Thyroid gland (tissue), 4 donors: ENCODE measurements around the gene MOCOS. TPM values are rescaled to one million over a fixed set of nuclear protein-coding genes. Genes with fewer than 3 reads are reported as not detected.

Experiments used
- DNase-seq, 2 donors: peaks; one replicate each; pipeline ENCODE4 v3.0.0-alpha.2; 2019
- H3K27ac ChIP-seq, 3 donors: fragments of 200-600 bp; sonication (generic); 1 replicate in 2 of 3; 2 replicates in 1 of 3; pipeline ENCODE4 v1.5.1; 2016 to 2019; ENCODE audit warnings: mild to moderate bottlenecking in 1 of 3, moderate library complexity in 1 of 3
- H3K27me3 ChIP-seq: fragments of 200-600 bp; sonication (generic); one replicate; pipeline ENCODE4 v1.5.1; 2019
- H3K36me3 ChIP-seq, 2 donors: fragments of 200-600 bp; sonication (generic); one replicate each; pipeline ENCODE4 v1.5.1; 2016 to 2019
- H3K4me1 ChIP-seq, 2 donors: fragments of 200-600 bp; sonication (generic); one replicate each; pipeline ENCODE4 v1.5.1; 2017 to 2019
- H3K4me3 ChIP-seq, 3 donors: fragments of 200-600 bp; sonication (generic); replicated peaks in 1 of 3; 1 replicate in 2 of 3; 2 replicates in 1 of 3; pipeline ENCODE4 v1.5.1; 2016; ENCODE audit warnings: mild to moderate bottlenecking in 1 of 3
- H3K9me3 ChIP-seq: fragments of 200-600 bp; sonication (generic); one replicate; pipeline ENCODE4 v1.5.1; 2017
- POLR2A ChIP-seq, 2 donors: fragments of 450-650 bp; IDR thresholded peaks; one replicate each; pipeline ENCODE4 v1.6.1; 2017; ENCODE audit warnings: antibody characterized with exemption in 2 of 2, mild to moderate bottlenecking in 2 of 2, moderate library complexity in 1 of 2
- WGBS, 2 donors: methylation state at CpG; one replicate each; pipeline ENCODE4 v1.1.5; 2017; 5-methylcytosine and 5-hydroxymethylcytosine counted together
- intact Hi-C: fragments of 100-400 bp; cut with DNase I; formaldehyde crosslinking; loops from one replicate; pipeline ENCODE4 v1.15.1; 2023
- total RNA-seq, 4 donors: library from RNA; depleted of rRNA; stranded (reverse); fragments of >200 nt; gene quantifications; one replicate each; pipeline ENCODE4 v1.2.3, GENCODE V29; 2016
- TF ChIP-seq, protein P1 (sequence below), 6 experiments: fragments of 200-600 bp in 3 of 6; fragments of 450-650 bp in 3 of 6; sonication (generic) in 3 of 6; IDR thresholded peaks; one replicate each; pipeline ENCODE4 v1.5.1; 2016 to 2019; ENCODE audit warnings: antibody characterized with exemption in 6 of 6, mild to moderate bottlenecking in 2 of 6, inconsistent platforms in 1 of 6, moderate library complexity in 1 of 6

The MOCOS gene
- total RNA-seq, 4 donors from 2014 or later = 0.45 to 1.0 (median 0.75) TPM

DNA sequence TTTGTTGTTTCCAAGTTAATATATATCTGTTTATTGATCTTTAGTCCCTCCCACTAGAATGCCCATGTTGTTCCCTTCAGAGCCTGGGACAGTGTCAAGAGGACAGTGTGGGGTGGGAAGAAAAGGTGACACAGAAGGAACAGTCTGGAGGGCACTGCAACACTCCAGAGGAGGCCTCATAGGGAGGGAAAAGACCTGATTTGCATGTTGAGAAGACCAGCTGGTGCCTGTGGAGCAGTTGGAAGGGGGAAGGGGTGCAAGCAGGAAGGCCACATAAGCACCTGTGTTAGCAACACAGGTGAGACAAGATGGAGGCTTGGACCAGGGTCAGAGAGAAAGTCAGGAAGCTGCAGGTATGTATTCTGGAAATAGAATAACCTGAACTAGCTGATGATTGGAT lies 62.1 kb downstream of the MOCOS start:
- Histone ChIP-seq H3K27me3 (no peaks in the 10 kb centered on the region), H3K36me3 (no peaks in the 10 kb centered on the region), H3K4me3 (no peak overlapping the region), H3K9me3 (no peaks in the 10 kb centered on the region), H3K4me1 (no peaks in the 10 kb centered on the region), H3K27ac (no peak overlapping the region)
- no peak for TF ChIP-seq POLR2A (IDR thresholded peaks at IDR 0.05)
- TF ChIP-seq, protein P1, sequence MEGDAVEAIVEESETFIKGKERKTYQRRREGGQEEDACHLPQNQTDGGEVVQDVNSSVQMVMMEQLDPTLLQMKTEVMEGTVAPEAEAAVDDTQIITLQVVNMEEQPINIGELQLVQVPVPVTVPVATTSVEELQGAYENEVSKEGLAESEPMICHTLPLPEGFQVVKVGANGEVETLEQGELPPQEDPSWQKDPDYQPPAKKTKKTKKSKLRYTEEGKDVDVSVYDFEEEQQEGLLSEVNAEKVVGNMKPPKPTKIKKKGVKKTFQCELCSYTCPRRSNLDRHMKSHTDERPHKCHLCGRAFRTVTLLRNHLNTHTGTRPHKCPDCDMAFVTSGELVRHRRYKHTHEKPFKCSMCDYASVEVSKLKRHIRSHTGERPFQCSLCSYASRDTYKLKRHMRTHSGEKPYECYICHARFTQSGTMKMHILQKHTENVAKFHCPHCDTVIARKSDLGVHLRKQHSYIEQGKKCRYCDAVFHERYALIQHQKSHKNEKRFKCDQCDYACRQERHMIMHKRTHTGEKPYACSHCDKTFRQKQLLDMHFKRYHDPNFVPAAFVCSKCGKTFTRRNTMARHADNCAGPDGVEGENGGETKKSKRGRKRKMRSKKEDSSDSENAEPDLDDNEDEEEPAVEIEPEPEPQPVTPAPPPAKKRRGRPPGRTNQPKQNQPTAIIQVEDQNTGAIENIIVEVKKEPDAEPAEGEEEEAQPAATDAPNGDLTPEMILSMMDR (IDR thresholded peaks at IDR 0.05) = no peak
- no peak for DNase-seq
- intact Hi-C loops = no loop called here

DNA sequence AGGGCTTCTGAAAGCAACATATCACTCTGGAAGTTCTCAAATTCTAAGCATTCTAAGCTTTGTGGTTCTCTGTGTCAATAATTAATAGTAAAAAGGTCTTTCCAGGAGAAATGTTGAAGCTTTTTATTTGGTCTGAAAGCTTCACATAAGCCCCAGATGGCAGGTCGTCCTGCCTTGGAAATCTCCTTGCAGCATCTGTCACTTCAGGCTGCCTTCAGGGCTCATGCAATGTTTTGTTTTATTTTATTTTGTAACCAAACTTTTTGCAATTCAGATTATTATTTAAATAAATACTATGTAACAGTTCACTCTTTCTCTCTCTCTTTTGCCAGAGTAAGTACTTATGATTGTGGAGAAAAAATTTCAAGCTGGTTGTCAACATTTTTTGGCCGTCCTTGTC lies 63.5 kb downstream of the MOCOS start:
- no peaks in the 10 kb centered on the region for H3K4me1 ChIP-seq
- no peaks in the 10 kb centered on the region for H3K36me3 ChIP-seq
- H3K27ac ChIP-seq = no peak overlapping the region
- H3K4me3 ChIP-seq = no peak overlapping the region
- no peak for DNase-seq
- TF ChIP-seq, protein P1 (IDR thresholded peaks at IDR 0.05) = no peak
- TF ChIP-seq POLR2A (IDR thresholded peaks at IDR 0.05) = no peak
- H3K9me3 ChIP-seq = no peaks in the 10 kb centered on the region
- intact Hi-C loops = no loop called here
- 79 to 82% methylated on average over 2 of the region's 2 CpGs for WGBS, 2 donors
- no peaks in the 10 kb centered on the region for H3K27me3 ChIP-seq

DNA sequence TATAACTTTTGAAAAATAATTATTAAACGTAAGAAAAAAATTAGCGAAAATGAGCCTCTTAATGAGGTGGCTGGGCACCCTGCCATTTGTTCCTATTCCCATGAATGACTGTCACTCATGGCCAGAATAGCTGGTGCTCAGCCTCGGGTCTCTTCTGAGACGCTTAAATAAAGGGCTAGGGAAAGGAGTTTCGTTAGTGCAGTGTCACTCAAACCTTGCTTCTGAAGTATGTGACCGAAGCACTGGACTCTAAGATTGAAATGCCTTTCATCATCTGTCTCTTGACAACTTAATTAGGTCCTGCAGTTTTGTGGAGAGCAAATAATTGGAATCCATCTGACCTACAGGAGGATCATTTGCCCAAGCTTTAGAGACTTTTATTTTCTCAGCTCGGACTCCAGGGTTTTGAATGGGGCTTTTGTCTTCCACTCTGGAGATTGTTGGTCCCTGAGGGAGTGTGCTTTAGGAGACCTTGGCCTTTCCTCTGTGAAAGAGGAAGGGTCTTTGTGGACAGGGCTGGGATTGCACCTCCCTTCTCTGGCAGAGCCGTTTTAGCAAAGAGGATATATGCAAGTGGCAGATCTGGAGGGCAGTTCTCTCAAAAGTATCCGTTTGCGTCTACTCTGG lies 67.9 kb downstream of the MOCOS start:
- Histone ChIP-seq H3K36me3 (no peaks in the 10 kb centered on the region), H3K4me3 (no peak overlapping the region), H3K27ac (no peak overlapping the region), H3K9me3 (no peaks in the 10 kb centered on the region), H3K4me1 (no peaks in the 10 kb centered on the region), H3K27me3 (no peaks in the 10 kb centered on the region)
- no peak for DNase-seq
- intact Hi-C loops = no loop called here
- WGBS, 2 donors = 68 to 75% methylated on average over 10 of the region's 10 CpGs
- TF ChIP-seq POLR2A (IDR thresholded peaks at IDR 0.05) = no peak
- TF ChIP-seq, protein P1 (IDR thresholded peaks at IDR 0.05) = no peak

DNA sequence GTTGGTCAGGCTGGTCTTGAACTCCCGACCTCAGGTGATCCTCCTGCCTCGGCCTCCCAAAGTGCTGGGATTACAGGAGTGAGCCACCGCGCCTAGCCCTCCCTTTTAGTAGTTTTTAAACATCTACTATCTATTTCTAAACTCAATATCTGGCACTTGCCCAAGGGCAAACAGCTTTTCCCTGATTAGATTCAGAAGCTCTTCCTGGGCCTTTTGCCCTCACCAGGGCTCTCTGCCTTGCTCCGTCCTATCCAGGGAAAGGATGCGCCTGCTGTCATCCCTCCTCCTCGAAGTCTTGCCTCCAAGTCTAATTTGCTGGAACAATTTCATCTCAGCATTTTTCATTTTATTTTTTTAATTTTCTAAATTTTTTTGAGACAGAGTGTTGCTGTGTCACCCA lies 68.8 kb downstream of the MOCOS start:
- no peak for DNase-seq
- no peak for TF ChIP-seq POLR2A (IDR thresholded peaks at IDR 0.05)
- TF ChIP-seq, protein P1 (IDR thresholded peaks at IDR 0.05) = no peak
- intact Hi-C loops = no loop called here

DNA sequence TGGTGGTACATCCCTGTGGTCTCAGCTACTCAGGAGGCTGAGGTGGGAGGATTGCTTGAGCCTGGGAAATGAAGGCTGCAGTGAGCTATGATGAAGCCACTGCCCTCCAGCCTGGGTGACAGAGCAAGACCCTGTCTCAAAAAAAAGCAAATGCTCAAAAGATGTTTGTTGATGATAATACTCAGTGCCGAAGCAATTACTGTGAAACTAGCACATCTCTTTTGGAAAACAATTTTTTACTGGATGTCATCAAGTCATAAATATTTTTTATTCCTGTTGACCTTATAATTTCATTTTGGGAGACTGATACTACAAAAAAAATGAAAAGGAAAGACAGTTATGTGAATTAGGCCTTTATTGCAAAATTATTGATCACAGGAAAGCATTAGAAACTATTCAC lies 75.7 kb downstream of the MOCOS start:
- H3K36me3 ChIP-seq = no peaks in the 10 kb centered on the region
- no peaks in the 10 kb centered on the region for H3K27me3 ChIP-seq
- H3K27ac ChIP-seq = no peak overlapping the region
- no peak for DNase-seq
- no peaks in the 10 kb centered on the region for H3K4me1 ChIP-seq
- intact Hi-C loops = no loop called here
- whole genome bisulfite sequencing, 2 donors = 90 to 98% methylated on average over 1 of the region's 1 CpG
- TF ChIP-seq POLR2A (IDR thresholded peaks at IDR 0.05) = no peak
- TF ChIP-seq, protein P1 (IDR thresholded peaks at IDR 0.05) = no peak
- no peaks in the 10 kb centered on the region for H3K9me3 ChIP-seq
- no peak overlapping the region for H3K4me3 ChIP-seq

More for the DNA sequence above, 68.8 kb downstream of the MOCOS start:
- Histone ChIP-seq H3K4me3 (no peak overlapping the region), H3K4me1 (no peaks in the 10 kb centered on the region), H3K9me3 (no peaks in the 10 kb centered on the region), H3K27ac (no peak overlapping the region), H3K27me3 (no peaks in the 10 kb centered on the region), H3K36me3 (no peaks in the 10 kb centered on the region)
- 92 to 94% methylated on average over 7 of the region's 7 CpGs for WGBS, 2 donors
